Fibroblast of skin of abdomen (primary cell): ENCODE measurements around the gene BRMS1. TPM values are rescaled to one million over a fixed set of nuclear protein-coding genes. Genes with fewer than 3 reads are reported as not detected.
"Not testable (repeated sequence)": the region's sequence is repeated elsewhere in the genome, so short reads cannot be mapped to it uniquely, and the experiment has no call there.

ENCODE experiments used
- DNase-seq: peaks from one replicate; pipeline ENCODE4 v3.0.0-alpha.2; 2013
- polyA plus RNA-seq, 2 experiments: library from polyadenylated mRNA; unstranded; fragments of 120-200 nt; gene quantifications; one replicate each; pipeline ENCODE4 v1.2.1, GENCODE V29; 2013; ENCODE audit not compliant: insufficient read length in 2 of 2

The BRMS1 gene, protein sequence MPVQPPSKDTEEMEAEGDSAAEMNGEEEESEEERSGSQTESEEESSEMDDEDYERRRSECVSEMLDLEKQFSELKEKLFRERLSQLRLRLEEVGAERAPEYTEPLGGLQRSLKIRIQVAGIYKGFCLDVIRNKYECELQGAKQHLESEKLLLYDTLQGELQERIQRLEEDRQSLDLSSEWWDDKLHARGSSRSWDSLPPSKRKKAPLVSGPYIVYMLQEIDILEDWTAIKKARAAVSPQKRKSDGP
- polyA plus RNA-seq (2013, experiment 1 of 2; ENCODE audit: insufficient read length), result 33.7 TPM
- polyA plus RNA-seq (2013, experiment 2 of 2; ENCODE audit: insufficient read length), result 37.0 TPM

GRCh38 chr11:66344550-66345315 lies at the start of gene BRMS1:
Gene BRMS1, minus strand, starts transcription at chr11:66345104. Its CDS starts 2,870 bp downstream, at chr11:66342234.
- DNase-seq, result peak; percentile 97

- no peak for DNase-seq
These were observed 49.0 kb upstream of the BRMS1 start for GRCh38 chr11:66393954-66394353.

- DNase-seq, result no peak
These were observed 46.4 kb upstream of the BRMS1 start for GRCh38 chr11:66391322-66391721.

DNA sequence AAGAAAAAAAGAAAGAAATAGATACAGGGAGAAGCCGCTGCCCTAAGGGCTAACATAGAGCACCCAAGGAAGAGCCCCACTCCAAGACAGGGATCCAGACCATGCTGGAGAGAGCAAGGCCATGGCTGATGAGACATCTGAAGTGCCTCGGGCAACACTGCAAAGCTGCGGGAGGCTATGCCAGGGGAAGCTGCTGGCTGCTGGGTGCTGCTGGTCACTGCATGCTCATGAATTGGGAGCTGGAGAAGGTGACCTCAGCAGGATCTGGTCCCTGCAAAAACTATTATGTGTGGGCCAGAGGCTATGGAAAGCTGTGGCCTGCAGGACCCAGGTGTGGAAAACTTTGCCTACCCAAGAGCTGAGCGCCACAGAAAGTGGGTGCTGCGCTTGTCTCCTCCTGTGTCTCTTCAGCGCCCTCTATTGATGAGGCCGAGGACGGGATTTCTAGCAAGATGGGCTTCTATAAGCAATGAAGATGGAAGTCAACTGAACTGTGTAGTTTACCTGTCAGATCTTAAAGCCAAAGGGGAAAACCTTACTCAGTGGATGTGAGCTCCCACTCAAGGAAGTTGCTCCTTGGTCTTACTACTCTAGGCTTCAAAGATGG lies 44.0 kb upstream of the BRMS1 start:
- DNase-seq, result peak; percentile 66

DNA sequence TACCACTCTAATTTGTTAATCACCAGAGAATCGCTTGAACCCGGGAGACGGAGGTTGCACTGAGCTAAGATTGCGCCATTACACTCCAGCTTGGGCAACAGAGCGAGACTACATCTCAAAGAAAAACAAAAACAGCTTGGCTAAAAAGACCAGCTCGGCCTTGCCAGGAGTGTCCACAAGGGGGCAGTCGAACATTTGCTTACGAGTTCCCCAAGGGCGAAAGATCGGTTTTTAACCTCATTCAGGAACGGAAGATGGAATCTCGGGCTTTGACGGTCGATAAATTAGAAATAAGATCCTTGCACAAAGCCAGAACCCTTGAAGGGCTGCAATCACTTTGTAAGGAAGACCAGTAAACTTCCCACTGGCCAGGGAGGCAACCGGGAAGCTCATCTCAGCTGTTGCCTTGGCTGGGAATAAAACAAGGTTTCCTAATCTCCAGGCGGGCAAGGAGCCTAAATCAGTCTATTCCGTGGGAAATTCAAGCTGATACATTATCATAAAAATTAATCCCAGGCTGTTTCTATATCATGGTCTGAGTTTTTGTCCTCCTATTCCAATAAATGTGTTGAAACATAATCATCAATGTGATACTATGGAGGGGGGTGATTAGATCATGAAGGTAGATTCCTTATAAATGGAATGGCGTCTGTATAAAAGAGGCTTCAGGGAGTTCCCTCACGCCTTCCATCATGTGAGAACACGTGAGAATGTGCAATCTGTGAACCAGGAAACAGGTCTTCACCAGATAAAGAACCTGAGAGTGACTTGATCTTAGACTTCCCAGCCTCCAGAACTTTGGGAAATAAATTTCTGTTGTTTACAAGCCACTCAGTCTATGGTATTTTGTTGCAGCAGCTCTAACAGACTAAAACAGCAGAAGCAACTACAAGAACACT lies 41.5 kb upstream of the BRMS1 start:
- peak; percentile 76 for DNase-seq

DNA sequence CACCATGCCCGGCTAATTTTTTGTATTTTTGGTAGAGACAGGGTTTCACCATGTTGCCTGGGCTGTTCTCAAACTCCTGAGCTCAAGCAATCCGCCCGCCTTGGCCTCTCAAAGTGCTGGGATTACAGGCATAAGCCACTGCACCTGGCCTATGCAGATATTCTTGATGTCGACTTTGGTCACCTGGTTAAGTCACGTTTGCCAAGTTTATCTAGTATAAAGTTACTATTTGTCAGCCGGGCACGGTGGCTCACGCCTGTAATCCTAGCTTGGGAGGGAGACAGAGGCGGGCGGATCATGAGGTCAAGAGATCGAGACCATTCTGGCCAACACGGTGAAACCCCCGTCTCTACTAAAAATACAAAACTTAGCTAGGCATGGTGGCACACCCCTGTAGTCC lies 39.4 kb upstream of the BRMS1 start:
- DNase-seq, result not testable (repeated sequence)

DNA sequence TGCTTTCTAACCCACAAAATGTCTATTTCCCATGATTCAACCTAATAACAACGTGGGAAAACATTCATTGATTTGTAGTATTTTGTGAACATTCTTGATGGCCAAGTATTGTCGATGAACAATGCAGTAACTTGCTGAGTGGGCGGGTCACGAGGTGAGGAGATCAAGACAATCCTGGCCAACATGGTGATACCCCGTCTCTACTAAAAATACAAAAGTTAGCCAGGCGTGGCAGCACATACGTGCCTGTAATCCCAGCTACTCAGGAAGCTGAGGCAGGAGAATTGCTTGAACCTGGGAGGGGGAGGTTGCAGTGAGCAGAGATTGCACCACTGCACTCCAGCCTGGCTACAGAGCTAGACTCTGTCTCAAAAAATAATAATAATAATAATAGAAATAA lies 35.4 kb upstream of the BRMS1 start:
- not testable (repeated sequence) for DNase-seq

DNA sequence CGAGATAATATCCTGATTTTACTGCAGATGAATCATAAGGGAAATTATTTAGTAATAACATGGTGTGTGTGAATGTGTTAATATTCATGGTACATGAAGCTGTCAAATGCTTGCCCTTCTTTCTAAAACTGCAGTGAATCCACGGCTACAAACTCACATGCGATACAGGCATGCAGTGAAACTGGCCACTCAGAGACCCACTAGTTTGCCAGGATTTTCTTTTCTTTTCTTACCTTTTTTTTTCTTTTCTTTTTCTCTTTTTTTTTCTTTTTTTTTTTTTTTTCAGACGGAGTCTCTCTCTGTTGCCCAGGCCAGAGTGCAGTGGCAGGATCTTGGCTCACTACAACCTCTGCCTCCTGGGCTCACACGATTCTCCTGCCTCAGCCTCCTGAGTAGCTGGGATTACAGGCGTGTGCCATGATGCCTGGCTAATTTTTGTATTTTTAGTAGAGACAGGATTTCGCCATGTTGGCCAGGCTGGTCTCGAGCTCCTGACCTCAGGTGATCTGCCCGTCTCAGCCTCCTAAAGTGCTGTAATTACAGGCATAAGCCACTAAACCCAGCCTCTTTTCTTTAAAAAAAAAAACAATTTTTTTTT lies 28.9 kb upstream of the BRMS1 start:
- DNase-seq, result not testable (repeated sequence)

DNA sequence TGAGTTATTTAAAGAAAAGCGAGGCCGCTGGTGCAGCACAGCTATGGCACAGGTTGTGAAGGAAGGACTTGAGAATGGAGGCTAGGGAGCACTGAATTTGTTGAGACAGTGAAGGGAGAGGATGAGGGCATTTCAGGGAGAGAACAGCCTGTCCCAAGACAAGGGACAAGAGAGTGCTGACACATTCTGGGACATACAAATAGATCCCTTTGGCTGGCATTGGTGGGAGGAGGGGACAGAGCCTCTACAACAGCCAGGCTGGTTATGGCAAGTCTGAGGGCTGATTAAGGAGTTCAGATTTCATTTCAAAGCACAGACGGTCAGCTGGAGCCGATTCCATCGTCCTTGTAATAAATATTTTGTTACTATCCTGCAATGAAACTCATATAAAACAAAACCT lies 28.4 kb upstream of the BRMS1 start:
- no peak for DNase-seq

GRCh38 chr11:66371627-66372415 lies 26.9 kb upstream of the BRMS1 start, which contains the start of gene SLC29A2:
Gene SLC29A2, minus strand, starts transcription at chr11:66371760. Its CDS starts 169 bp downstream, at chr11:66371591.
- DNase-seq, result no peak

DNA sequence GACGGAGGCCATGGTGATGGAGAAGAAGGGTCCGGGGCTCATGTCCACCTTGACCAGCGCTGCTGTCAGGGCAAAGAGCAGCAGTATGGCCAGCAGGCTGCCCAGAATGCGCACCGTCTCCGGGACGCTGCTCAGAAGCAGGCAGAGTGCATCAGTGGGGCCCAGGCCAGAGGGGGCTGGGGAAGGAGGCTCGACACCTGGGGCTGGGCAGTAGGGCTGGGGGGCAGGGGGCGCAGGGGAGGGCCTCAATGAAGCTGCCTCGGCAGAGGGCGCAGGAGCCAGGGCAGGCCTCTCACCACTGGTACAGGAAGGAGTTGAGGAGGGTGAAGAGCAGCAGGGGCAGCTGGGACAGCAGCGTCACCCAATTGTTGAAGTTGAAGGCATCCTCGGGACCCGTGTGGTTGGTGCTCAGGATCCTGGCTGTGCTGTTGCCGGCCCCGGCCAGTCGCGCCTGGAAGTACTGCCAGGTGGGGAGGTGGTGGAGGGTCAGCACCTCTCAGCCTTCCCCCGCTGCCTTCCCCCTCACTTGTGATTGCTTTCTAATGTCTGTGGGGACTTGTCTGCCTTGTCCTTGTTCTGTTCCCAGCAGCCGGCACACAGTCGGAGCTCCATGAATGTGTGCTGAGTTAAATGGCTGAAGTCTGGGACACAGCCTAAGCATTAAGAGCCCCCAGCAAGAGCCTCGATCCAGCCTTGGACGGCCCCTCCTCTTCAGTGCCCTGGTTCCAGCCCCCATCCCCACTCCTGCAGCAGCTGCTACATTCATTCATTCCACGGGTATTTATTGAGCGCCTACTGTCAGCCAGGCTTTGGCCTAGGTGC lies 24.4 kb upstream of the BRMS1 start:
- DNase-seq, result no peak

GRCh38 chr11:66368484-66368883 lies 23.6 kb upstream of the BRMS1 start:
- no peak for DNase-seq

DNA sequence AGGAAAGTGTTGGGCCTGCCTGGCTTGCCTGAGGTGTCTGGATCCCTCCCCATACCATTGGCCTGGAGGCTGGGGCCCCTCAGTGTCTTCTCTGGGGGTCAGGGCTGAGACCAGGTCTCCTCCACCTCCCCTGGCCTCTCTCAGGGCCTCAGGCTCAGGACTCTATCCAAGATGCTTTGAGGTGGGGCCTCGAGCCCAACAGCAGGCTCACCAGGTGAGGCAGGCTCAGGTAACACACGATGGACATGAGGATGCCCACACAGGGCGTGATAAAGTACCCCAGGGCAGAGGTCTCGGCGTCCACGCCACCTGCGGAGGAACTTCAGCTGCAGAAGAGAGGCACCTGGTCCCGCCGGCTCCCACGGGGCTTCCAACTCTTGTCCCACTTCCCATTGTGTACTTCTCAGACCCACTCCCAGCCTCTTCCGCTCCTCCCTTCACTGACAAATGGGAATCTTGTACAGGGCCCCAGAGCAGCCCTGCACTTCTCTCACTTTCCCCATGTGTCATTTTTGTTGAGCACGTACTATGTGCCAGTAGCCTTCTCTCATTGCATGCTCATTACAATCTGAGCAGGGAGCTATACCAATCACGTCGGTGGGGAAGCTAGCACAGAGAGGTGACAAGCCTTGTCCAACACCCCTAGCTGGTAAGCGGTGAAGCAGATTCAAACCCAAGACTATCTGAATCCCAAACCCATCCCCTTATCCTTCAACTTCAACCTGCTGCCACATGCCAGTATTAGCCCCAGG lies 22.8 kb upstream of the BRMS1 start:
- DNase-seq, result no peak

DNA sequence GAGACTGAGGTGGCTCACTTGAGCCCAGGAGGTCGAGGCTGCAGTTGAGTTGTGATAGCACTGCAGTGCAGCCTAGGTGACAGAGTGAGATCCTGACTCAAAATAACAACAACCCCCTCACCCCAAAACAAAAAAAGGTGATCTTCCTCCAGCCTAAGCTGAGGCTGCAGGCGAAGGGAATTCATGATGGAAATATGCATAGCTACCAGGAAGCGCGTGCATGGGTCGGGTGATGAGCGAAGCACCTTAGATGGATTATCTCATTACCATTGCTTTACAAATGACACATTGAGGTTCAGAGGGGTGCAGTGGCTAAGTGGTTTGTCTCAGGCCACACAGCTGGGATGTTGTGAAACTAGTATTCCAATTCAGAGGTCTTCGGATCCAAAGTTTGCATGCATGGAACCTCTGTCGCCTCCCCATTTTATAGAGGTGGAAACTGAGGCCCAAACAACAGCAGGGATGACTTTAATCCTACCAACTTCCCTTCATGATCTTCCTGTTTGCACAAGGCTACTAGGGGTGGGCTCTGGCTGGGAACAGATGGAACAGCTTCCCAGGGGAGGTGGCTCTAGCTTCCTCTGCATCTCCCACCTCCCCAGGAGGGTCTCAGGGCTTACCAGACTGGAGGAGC lies 22.1 kb upstream of the BRMS1 start:
- DNase-seq, result no peak

GRCh38 chr11:66365711-66366619 lies 21.1 kb upstream of the BRMS1 start:
- no peak for DNase-seq

DNA sequence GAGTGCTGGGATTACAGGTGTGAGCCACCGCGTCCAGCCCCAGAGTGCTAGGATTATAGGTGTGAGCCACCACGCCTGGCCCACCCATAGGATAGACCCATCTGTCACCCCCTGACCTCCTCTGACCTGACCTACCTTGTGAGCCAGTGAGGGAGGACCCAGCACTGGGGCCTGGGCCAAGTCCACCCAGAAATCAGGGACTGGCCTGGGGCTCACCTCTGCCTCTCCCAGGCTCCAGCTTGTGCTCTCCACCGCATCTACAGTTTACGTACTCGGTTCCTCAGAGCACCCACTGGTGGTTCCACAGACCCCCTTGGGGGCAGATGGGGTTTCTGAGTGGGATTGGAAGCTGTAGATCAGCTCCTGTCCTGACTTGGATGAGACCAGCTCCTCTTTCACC lies 20.3 kb upstream of the BRMS1 start:
- no peak for DNase-seq

DNA sequence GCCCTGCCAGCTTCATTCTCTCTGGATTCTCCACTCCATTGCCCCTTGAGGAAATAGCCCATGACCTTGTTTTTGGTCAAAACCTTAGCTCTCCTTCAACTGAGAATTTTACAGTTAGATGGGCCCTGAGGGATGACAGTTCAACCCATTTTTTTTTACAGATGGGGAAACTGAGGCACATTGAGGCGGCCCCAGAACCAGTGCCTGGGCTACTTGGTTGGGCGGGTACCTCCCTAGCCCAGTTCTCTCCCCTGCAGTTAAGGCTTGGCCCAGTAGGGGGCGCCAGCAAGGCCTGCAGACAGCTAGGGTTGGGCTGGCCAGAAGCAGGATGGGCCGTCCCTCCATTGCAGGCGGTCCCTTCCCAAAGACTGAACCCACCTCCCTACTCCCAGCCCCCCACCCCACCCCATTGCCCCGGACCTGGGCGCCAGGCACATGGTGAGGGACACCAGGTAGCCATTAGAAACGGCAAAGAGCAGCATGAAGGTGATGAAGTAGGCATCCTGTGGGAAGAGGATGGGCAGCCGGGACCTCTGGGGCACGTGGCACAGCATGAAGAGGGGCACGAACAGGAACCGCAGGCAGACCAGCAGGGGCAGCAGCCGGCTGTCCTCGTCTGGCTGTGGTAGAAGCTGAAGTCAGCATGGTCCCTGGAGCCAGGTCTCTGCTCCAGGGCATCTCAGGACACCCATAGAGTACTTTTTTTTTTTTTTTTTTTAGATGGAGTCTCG lies 19.1 kb upstream of the BRMS1 start:
- DNase-seq, result no peak
